NB4 (cell line): ENCODE data around the gene HOXA13.

Experiments
- POLR2A ChIP-seq: IDR thresholded peaks from 2 replicates; pipeline ENCODE4 v1.6.1; 2011; ENCODE audit warnings: mild to moderate bottlenecking; ENCODE audit not compliant: insufficient read length; ENCODE audit errors: extremely low read depth
- TF ChIP-seq, protein P1 (sequence below): IDR thresholded peaks from one replicate; pipeline ENCODE4 v1.5.1; 2012; ENCODE audit warnings: low read depth, low read length

DNA sequence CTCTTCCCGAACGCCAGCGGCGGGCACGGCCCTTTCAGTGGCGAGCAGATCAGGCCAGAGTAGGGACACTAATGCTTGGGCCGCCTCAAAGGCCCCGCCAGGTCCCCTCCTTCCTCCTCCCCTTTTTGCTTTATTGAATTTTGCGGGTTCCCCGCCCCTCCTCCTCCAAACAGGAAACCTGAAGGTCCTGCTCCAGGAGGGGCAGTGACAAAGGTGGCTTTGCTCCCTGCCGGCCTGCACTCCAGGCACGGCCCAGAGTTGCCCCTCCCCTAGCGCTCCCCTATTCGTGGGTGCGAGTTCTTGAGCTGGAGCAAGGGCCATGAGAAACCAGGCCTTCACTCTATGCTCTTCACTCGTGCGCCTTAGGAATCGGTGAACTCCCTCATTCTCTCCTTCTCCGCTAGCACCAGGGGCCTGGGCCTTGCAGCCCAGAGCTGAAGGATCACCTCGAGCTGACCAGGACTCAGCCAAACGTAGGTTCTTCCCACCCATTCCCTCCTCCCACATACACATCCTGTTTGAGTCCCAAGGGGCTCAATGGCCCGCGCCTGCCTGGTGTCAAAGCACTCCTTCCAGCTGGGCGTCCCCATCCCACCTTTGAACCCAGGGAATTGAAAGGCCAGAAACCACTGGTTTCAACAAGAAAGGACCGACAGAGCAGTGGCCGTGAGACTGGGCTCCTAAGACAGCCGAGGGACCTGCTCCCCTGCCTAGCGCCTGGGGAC, 51.7 kb downstream of the HOXA13 start:
- TF ChIP-seq, protein P1, sequence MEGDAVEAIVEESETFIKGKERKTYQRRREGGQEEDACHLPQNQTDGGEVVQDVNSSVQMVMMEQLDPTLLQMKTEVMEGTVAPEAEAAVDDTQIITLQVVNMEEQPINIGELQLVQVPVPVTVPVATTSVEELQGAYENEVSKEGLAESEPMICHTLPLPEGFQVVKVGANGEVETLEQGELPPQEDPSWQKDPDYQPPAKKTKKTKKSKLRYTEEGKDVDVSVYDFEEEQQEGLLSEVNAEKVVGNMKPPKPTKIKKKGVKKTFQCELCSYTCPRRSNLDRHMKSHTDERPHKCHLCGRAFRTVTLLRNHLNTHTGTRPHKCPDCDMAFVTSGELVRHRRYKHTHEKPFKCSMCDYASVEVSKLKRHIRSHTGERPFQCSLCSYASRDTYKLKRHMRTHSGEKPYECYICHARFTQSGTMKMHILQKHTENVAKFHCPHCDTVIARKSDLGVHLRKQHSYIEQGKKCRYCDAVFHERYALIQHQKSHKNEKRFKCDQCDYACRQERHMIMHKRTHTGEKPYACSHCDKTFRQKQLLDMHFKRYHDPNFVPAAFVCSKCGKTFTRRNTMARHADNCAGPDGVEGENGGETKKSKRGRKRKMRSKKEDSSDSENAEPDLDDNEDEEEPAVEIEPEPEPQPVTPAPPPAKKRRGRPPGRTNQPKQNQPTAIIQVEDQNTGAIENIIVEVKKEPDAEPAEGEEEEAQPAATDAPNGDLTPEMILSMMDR = no peak
- TF ChIP-seq POLR2A = no peak
